Activated T-cell treated with anti-CD3 and anti-CD28 coated beads for 1 hour (primary cell): ENCODE data around the gene RBM12.

ENCODE experiments used
- DNase-seq: peaks from one replicate; pipeline ENCODE4 v3.0.0-alpha.2; 2020; ENCODE audit warnings: low read depth

Gene RBM12

DNA sequence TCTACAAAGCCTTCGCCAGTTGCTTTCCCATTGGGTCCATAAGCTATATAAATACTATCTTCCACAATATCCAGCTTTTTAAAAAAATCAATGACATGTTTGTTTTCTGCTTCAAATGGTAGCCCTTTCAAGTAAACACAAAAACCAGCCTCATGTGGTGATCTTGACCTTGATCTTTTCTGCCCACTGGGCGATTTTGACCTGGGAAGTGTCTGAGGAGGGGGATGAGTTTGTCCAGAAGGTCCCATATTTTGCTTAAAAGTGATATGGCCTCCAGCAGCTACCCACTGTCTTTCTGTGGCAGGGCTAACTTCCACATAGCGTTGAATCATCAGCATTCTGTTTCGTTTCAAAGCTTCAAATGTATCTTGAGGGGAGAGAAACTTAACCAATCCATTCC is 10.8 kb downstream of the RBM12 start:
- no peak for DNase-seq

DNA sequence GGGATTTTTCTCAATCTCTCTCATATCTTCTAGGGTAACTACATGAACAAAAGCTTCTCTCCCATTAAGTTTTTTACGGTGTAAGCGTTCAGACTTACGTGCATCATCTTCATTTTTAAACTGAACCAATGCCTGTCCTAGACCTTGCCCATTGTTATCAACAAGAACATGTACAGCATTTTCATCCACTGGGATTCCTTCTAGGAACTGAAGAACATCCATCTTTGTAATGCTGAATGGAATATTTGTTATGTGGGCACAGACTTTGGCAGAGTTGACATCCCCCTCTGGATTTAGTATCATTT is 11.3 kb downstream of the RBM12 start:
- no peak for DNase-seq

GRCh38 chr20:35652641-35653429 is 11.9 kb downstream of the RBM12 start:
- no peak for DNase-seq

DNA sequence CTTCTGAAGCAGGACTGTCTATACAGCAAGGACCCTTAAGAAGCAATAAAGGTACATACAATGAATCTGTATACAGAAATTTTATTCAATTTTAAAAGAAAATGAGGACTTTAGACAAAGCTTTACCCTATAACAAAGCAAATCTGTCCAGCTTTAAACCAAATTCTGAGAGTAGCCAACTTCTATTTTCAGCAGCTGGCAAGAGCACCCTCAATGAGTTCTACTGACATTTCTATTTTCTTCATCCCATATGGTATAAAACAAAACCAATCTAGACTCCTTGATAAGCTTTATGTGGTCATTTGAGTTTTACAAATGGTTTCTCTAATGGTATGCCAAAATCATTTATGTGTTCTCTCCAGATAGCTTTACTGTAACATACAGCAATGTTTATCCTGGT is 12.7 kb downstream of the RBM12 start:
- no peak for DNase-seq

GRCh38 chr20:35650632-35651031 is 14.1 kb downstream of the RBM12 start:
- no peak for DNase-seq

GRCh38 chr20:35648836-35649235 is 15.9 kb downstream of the RBM12 start:
- no peak for DNase-seq

DNA sequence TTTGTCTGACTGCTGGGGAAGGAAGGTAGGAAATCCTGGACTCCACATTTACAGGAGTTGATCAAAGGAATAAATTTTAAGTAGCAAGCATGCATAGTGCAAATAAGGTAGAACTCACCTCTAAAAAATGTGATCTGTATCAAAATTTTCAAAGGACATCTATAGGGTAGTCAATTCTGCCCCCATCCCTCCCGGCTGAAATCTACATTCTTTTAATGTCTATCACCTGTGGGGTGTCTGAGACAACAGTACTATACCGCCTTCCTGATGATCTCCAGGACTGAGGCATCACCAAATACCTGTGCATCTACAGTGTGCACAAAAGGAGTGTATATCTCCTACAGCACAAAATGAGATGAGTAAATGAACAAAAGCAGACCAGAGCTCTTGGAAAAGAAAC is 19.9 kb downstream of the RBM12 start:
- DNase-seq, result no peak

- no peak for DNase-seq
Observed at GRCh38 chr20:35643045-35643444, 21.7 kb downstream of the RBM12 start.

DNA sequence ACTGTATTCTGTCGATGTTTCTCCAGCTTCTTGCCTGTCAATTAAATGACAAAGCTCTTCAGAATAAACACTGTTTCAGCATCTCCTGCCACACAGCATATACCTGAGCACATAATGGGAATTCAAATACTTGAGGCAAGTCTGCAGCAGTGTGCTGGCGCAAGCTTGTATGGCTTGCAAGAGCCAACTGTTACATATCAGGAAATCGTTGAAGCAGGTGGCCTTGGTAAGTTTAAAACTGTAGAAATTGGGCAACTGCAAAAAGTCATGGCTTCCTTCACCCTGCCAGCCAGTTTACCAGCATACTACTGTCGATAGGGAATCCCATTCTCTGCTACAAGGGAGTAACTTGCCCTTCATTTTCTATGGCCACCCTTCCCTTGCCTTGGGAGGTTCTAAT is 23.0 kb downstream of the RBM12 start:
- no peak for DNase-seq

DNA sequence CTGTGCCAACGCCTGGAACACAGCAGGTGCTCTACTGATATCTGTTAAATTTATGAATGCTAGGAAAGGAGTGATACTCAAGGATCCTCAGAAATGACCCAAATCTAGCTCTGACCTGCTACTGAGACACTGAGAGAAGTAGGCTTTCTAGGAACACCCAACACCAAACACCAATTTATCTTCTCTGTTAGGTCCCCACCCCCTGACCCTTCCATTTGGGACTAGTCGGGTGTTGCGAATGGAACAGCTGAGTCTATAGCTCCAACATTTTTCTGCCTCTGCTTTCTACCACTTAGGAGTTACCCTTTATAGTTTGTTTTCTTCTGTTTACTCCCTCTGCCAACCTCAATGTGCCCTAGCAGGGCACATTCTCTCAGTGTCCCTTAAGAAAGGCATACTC is 24.0 kb downstream of the RBM12 start:
- DNase-seq, result no peak

- no peak for DNase-seq
Observed at GRCh38 chr20:35638751-35639150, 25.9 kb downstream of the RBM12 start.

- no peak for DNase-seq
Observed at GRCh38 chr20:35637276-35637675, 27.4 kb downstream of the RBM12 start.

- DNase-seq, result no peak
Observed at GRCh38 chr20:35636095-35636494, 28.6 kb downstream of the RBM12 start.

DNA sequence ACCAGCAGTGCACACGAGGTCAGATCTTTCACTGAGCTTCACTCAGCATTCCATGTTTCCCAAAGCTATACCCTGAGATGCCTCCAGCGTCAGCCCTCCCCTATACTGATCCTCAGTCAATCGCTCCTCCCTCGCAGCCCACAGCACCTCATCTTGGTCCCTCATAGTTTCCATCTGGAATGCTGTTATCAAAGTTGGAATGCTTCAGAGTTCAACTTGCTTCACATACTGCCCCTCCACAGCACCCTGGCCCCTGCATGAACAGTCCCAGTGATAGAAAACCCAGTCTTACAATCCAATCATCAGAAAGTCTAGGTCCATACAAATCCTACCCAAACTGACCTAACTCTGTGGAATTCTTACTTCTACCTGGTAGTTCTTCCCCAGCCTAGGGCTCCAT is 29.0 kb downstream of the RBM12 start:
- DNase-seq, result no peak

DNA sequence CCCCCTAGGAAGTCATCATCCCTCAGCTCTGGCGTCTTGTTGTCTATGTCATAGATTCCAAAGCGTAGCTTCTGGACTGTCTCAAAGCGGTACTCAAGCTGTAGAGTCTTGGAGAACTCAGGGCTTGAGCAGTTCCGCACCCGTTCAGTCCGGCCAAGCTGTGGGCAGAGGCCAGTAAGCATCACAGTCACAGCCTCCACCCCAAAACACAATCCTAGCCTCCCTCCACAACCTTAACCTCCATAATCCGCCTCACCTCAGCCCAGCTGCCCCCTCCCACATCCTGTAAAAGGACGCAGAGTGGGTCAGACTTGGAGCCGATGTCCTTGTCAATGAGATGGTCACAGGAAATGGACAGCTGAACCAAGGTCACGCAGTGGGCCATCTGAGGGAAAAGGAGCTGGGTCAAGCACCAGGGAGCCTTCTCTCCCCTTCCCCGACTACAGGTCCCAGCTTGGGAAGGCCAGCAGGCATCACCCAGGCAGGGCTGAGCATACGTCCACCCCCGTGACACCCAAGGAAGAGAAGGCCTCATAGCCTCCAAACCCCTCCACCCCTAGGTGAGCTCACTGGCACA is 32.1 kb downstream of the RBM12 start:
- DNase-seq, result no peak

DNA sequence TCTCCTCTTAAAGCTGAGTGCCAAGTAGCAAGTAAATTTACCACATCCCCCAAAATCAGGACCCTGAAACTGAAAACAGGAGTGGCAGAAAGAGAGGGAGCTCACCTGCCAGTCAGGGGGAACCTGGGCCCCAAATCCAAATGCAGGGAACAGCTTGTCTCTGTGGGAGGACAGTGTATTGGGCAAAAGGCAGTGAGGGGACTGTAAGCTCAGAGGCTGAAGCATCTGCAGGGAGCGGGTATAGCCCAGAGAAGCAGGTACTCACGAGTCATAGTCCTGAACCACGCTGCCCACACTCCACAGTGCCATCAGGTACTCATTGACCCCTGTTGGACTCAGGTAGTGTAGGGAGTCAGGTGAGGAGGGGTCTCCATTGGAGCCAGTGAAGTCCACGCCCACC is 34.1 kb downstream of the RBM12 start:
- no peak for DNase-seq

DNA sequence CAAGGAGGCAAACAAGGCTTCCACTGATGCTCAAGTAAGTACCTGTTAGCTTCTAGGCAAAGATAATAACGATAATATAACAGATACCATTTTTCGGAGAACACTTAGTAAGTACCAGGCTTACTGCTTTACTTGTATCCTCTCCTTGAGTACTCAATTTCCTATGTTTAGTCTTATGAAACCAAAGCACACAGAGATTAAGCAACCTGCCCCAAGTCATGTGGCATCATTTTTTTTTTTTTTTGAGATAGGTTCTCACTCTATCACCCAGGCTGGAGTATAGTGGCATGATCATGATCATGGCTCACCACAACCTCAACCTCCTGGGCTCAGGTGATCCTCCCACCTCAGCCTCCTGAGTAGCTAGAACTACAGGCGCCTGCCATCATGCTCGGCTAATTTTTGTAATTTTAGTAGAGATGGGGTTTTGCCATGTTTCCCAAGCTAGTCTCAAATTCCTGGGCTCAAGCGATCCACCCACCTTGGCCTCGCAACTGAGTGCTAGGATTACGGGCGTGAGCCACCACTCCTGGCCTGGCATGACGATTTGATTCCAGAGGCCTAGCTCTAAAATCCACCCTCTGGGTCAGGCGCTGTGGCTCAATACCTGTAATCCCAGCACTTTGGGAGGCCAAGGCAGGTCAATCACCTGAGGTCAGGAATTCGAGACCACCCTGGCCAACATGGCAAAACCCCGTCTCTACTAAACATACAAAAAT is 35.1 kb downstream of the RBM12 start:
- DNase-seq, result no peak

DNA sequence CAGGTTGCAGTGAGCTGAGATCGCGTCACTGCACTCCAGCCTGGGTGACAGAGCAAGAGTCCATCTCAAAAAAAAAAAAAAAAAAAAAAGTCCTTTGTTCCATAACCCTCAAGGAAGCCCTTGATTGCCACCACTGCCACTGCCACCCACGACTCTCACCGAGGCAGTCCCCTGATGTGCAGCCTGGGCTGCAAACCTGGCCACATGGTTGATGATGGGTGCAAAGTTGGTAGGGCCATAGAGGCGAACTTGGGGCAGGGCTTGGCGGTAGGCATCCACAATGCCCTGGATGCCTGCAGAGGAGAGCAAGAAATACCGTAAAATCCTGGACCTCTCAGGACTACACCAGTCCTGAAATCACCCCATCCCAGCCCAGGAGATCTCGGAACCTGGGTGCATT is 37.6 kb downstream of the RBM12 start:
- DNase-seq, result no peak

DNA sequence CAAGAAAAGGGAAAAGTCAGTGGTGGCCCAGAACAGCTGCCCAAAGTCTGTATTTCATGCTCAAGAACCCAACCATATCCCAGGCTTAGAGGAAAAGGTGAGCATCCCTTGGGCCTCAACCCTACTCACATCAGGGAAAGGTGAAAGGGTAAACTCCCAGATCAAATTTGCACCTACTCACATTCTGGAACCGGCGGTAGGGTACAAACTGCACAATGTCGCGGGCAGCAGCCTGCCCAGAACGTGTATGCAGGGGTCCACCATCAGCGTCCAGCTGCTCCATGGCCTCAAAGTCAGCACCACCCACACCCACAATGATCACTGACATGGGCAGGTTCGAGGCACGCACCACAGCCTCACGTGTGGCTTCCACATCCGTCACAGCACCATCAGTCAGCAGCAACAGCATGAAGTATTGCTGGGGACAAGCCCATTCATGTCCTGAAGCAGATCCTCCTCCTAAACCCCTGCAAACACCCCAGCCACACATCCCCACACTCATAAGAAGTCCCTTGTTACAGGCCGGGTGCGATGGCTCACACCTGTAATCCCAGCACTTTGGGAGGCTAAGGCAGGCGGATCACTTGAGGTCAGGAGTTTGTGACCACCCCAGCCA is 38.2 kb downstream of the RBM12 start:
- no peak for DNase-seq

- DNase-seq, result no peak
Observed at GRCh38 chr20:35625584-35626385, 38.9 kb downstream of the RBM12 start.

GRCh38 chr20:35621560-35621946 is 43.1 kb downstream of the RBM12 start:
- no peak for DNase-seq

DNA sequence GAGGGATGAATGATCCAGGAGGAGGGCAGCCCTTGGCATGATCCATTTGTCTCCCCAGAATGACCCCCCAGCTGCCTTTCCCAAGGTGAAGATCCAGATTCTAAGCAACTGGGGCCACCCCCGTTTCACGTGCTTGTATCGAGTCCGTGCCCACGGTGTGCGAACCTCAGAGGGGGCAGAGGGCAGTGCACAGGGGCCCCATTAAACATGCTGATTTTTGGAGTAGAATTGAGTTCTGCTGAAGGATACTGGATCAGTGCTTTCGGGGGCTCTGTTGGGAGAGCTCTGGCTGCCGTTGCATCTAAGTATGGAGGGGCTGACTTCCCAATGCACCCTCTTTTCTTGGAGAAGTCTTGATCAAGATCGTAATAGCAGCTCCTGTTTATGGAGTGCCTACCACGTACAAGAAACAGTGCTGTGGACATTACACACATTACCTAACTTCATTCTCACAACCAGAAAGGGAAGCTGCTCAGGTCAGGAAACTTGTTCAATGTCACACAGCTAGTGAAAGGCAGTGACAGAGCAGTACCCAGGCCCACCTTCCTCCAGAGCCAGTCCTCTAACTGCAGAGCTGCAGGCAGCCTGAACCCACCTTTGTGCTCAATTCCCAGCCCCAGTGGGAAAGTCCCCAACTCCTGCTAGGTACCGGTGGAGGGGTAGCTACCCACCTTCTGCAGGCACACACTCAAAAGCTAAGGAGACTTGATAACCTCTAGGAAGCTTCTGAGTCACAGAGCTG is 43.7 kb downstream of the RBM12 start:
- no peak for DNase-seq
